ENCODE measurements around the gene COBL.

COBL gene

DNA sequence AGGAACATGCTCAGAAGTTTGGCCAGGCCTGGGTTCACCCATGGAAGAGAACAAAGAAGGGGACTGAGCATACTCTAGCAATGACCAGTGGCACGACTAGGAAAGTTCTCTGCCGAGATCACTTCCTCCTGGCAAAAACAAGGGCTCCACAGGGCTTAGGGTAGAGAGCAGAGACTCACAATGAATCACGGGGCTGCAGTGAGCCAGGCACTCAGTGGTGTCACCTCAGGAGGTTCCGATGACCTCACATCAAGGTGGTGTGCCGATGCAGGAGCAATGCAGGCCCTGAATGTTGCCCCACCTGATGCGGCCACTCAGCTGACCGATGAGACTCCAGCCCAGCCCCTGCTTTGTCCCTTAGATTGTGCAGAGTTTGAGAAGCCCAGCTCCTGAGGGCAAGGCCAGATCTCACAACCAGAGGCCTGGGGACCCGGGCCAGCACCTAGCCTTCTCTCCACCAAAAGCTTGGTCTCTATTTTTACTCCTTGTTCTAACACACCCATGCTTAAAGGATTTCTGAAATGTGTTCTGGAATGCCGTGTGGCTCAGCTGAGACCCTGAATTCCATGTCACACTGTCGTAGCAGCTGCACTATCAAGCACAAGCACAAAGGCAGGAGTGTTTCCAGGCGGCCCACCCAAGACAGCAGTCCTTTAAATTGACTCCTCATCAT, 60.9 kb downstream of the COBL start:
- no peak for DNase-seq (ENCODE audit: low read depth in 2 of 2)

DNA sequence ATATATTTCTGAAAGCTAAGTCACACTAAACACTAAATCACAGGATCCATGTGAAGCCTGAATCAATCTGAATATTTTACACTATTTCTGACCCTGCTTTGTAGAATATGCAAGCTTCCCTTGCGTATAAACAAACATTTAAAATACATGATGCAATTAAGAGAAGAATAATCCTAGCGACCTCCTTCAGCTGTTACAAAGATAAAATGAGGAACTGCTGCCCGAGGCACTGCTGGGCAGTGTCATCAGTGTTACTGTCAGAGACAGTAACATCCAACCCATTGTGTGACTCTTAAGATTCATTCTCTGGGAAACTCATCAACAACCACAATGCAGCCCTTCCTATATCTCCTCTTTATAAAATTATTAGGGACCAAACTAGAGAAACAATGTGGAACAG, 61.6 kb downstream of the COBL start:
- DNase-seq (ENCODE audit: low read depth in 2 of 2), result no peak

DNA sequence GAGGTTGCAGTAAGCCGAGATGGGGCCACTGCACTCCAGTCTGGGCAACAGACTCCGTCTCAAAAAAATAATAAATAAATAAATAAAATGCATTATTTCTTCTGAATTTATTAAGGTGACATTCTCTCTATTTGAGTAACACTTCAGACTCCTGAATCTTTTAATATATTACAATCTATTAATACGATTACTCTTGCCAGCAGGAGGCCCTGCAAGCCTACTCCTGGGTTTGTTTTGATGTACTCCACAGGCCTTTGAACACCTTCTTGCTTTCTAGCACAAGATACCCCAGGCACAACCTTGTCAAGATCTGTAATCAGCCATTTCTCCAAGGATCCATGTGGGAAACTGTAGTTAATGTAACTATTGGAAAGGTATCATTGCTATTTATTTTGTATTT, 63.5 kb downstream of the COBL start:
- DNase-seq (ENCODE audit: low read depth in 2 of 2), result no peak

DNA sequence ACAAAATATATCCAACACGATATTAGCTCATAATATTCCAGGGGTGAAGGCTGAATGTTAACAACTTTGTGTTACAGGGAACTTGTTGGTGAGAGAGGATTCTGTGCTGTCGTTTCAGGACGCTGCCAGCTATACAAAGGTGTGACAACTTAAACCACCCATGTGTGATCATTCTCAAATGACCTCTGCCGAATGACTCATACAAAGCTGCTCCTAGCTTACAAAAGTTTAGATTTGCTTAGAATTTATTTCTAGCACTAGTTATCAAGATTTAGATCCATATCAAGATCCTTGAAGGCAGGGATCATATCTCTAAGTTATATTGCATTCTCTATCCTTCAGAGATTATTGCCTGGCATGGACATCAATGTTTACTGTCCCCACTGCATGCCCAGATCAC, 65.3 kb downstream of the COBL start:
- no peak for DNase-seq (ENCODE audit: low read depth in 2 of 2)

DNA sequence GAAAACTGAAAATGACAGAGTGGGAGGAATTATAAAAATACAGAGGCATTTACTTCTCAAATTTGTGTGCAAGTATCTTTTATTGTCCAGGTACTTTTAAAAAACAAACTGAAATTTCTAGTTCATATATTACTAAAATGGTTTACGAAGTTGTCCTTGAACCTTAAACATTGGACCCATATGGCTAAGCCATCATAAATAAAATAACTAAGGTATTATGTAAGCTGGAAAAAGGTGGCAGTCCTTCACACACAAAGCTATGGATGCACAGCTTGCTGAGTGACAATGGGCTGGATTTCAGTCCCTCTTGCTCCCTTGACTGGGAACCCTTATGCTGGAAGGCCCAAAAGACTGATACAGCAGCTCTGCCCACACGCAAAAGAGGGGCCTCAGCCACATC, 66.1 kb downstream of the COBL start:
- DNase-seq (ENCODE audit: low read depth in 2 of 2), result no peak

DNA sequence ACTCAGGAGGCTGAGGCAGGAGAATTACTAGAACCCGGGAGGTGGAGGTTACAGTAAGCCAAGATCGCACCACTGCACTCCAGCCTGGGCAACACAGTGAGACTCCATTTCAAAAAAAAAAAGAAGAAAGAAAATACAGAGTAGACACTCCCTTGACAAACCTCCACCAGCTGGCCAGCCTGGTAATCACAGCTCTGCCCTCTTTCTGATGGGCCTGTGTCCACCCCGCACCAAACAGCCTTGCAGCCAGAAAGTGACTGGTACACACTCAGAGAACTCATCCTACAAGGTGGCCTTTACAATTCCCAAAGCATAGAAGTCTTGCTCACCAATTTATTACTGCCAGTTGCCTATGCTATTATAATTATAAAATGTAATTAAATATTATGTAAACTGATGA, 66.6 kb downstream of the COBL start:
- DNase-seq (ENCODE audit: low read depth in 2 of 2), result no peak

DNA sequence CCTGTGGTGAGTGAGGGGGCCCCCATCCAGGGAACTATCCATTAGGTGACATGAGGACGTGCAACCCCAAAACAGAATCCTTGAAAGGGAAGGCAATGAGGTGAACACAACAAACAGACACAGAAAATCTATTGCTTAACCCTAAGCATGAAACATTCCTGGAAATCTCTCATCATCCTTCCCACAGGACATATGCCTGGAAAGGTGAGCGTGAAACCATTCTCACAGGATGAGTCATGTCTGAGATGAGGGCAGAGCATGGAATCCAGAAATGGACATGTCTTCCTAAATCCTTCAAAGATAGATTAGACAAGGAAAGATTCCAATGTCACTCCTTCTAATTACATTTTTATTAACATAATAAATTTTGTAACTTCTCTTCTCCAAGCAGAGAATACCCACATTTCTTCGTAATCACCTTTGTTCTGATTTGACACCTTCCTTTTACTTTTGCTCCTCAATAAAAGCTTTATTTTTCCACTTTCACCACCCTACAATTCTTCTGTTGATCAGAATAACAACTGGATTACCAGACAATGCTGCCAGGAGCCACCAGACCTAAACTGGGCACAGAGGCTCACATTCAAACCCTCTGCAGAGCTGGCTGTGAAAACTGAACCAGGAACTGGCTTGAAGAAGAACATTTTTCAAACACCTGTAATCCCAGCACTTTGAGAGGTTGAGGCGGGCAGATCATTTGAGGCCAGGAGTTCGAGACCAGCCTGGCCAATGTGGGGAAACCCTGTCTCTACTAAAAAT, 67.2 kb downstream of the COBL start:
- DNase-seq (ENCODE audit: low read depth in 2 of 2), result no peak

DNA sequence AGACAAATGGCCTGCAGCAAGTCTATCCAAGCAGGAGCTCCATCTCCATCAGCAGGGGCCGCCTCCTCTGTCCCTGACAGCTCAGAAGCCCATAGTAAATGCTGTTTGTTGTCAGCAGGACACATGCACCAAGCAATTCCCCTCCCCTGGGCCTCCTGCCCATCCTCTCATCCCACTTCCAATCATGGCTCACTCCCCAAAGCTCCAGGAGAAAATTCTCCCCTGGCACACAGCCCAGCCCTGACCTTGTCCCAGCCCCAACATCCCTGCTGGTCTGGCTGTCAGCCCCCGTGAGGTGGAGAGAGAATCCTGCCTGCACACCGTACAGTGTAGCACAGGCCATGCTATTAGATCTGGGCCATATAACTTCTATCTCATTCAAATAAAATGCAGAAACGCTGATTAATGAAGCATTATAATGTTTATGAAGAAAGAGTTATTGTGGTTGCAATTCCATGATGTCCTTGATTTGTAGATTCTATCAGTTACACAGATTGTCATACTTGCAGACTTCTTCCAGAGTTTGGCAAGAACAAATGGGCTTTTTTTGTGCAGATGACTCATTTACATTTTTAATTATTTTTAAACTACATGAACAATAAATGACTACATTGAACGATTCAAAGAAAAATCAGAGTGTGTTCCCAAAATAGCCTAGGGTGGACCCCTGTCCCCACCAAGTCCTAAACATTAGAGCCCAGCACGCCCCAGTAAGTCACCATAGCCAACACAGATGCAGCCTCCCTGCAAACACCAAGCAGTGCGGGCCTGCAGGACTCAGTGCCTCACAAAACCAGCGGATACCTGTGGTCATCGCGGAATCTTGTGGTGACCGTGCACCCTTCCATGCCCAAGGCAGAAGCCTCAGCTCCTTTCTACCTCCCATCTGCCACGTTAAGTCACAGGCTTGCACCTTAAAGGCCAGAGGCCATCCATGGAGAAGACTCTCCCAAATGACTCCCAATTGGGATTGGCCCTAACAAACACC, 70.1 kb downstream of the COBL start:
- no peak for DNase-seq (ENCODE audit: low read depth in 2 of 2)

DNA sequence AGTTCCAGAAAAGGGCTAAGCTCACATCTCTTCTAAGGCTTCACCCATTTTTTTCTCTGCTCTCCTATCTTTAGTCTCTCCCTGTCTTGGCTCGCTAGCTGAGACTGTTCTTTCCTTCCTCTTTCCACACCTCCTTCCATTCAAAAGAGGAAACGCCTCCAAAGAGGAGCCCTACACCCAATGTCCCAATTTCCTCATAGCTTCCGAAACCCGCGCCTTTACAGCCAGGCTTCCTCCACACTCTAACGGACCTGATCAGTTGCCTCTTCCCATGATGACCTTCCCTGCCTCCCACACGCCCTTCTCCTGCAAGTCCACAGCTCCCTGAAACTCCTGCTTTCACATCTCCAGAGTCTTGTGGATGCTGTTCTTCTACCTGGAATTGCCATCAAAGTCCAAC, 71.7 kb downstream of the COBL start:
- DNase-seq (ENCODE audit: low read depth in 2 of 2), result no peak

DNA sequence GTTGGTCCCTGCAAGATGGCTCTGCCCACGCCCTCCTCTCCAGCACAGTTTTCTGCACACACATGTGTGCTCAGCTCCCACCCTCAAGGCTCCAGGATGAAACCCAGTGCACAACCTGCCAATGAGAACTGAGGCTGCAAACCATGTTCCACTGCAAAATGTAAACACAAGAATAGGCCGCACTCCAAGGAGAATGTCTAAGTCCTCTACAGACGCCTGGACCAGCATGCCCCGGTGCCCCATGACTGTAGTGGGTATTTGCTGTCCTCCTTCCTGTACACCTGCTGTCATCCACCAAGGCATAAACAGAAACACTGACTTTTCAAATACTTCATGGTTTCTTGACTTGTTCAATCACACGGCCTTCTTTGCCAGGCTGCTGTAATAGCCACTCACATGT, 72.6 kb downstream of the COBL start:
- DNase-seq (ENCODE audit: low read depth in 2 of 2), result no peak

DNA sequence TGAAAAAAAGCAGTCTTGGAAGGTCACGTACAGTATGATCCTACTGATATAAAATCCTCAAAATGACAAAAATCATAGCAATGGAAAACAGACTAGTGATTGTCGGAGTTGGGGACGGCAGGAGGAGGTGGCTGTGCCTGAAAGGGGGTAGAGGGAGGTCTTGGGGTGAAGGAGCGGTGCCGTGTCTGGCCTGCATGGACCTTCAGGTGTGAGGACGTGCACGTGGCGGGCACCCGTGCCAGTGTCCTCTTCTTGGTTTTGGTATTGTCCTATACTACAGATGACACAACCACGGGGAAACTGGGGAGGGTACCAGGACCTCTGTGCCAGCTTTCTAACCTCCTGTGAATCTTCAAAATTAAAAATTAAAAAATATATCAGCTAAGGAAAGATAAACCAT, 73.0 kb downstream of the COBL start:
- DNase-seq (ENCODE audit: low read depth in 2 of 2), result no peak

DNA sequence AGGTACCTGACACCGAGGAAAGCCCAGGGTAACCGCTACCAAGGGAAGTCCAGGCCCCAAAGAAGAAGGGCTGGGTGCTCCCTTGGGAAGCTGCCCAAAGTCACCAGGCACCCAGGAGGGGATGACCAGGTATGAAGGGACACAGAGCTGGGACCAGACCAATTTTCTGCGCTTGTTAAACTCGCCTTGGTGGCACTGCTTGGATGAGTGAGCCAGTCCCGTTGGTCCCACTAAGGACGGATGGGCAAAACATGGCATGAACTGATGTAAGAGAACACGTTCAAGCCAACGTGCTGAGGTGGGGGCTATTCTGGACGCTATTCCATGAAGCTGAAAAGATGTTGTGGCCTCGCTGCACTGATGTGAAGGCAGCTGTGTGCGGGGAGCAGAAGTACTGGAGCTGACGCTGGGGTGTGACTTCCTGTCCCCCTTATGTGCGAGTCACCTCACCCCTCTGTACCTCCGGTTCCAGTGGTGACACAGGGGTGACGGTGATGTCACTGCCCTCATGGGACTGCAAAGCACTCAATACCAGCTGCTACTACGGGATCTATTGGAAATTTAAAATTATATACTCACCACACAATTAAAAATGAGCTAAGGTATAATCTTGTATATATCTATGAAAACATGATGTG, 73.6 kb downstream of the COBL start:
- no peak for DNase-seq (ENCODE audit: low read depth in 2 of 2)

DNA sequence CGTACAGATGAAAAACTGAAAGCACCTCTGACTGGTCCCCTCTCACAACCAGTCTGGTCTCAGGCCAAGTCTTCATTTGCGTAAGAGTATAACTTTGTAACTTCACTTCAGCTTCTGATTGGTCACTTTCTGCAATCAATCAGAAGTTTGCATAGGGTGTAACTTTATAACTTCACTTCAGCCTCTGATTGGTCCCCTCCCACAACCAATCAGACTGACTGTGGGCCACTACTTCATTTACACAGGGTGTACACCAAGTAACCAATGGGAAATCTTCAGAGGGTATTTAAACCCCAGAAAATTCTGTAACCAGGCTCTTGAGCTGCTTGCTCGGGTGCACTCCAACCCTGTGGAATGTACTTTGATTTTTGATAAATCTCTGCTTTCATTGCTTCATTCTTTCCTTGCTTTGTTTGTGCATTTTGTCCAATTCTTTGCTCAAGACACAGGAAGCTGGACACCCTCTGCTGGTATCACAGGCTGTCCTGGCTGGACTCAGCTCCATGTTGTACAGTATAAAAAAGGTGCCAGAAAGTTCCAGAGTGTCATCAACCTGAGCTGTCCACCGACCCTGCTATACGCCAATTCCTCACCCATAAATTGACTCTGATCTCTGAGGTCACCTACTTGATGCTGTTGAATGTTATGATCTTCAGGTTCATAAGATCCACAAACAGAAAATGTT, 74.5 kb downstream of the COBL start:
- no peak for DNase-seq (ENCODE audit: low read depth in 2 of 2)

DNA sequence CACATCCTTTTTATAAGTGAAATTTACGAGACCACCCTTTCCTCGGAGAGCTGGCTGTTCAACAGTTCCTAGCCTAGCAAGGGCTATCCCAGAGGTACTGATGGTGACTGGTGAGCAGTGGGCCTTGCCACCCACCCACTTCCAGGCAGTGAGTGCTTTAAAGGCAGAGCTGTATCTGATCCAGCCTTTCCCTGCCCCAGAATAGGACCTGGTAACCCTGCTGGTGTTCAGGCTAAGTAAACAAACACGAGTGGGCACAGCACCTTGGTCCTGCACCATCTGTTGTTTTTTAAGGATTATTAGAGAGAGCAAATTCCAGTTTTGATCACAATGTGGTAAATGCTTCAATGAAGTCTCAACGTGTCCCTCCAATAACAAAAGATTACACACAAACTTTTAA, 75.7 kb downstream of the COBL start:
- DNase-seq (ENCODE audit: low read depth in 2 of 2), result no peak

DNA sequence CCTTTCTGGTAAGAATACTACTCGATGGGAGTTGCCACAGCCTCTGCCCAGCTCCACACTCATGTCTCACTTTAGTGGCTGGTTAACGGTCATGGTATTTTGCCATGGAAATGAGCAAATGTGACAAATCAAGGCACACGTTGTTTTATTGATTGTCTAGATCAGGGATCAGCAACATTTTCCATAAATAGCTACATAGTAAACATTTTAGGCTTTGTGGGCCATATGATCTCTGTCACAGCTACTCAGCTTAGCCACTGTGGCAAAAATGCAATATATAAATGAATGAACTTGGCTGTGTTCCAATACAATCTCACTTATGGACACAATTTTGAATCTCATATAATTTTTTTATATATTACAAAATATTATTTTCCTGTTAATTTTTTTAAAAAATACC, 76.9 kb downstream of the COBL start:
- no peak for DNase-seq (ENCODE audit: low read depth in 2 of 2)

DNA sequence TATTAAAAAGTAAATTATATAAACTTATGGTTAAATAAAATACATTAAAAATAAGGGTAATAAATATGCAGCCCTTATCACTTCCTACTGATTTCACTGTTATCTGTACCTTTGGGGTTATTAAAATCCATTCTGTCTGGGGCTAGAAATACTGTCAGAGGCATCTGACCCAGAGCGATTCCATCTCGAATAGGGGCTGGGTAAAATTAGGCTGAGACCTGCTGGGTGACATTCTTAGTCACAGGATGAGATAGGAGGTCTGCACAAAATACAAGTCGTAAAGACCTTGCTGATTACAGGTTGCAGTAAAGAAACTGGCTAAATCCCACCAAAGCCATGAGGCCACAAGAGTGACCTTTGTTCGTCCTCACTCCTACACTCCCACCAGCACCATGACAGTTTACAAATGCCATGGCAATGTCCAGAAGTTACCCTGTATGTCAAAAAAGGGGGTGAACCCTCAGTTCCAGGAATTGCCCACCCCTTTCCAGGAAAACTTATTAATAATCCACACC, 77.6 kb downstream of the COBL start:
- DNase-seq (ENCODE audit: low read depth in 2 of 2), result no peak

DNA sequence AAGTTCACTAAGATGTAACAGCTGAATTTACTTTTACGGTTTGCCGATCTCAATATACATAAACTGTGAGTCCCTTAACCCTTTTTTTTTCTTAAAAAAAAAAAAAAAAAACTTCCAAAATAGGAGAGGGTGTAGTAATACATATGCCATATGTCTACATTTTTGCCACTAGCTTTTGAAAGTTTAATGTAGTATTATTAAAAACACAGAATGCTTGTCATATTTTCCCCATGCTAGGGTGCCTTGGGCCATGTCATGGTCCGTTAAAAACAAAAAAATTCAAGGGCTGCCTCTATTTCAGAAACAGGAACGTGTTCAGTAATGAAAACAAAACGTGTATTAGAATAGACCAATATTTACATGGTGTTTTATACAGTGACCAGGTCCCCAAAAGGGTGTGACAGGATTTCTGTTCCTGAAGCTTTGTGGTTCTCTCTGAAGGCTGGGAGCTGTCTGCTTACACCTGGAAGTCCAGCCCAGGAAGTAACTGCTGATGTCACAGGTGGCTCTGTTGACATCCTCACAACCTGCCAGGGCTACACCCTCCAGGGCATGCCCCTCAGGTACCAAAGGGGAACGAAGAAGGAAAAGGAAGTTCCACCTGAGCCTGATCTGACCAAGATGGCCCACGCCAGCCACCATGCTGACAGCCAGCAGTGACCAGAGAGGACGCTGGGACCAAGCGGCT, 79.0 kb downstream of the COBL start:
- no peak for DNase-seq (ENCODE audit: low read depth in 2 of 2)

DNA sequence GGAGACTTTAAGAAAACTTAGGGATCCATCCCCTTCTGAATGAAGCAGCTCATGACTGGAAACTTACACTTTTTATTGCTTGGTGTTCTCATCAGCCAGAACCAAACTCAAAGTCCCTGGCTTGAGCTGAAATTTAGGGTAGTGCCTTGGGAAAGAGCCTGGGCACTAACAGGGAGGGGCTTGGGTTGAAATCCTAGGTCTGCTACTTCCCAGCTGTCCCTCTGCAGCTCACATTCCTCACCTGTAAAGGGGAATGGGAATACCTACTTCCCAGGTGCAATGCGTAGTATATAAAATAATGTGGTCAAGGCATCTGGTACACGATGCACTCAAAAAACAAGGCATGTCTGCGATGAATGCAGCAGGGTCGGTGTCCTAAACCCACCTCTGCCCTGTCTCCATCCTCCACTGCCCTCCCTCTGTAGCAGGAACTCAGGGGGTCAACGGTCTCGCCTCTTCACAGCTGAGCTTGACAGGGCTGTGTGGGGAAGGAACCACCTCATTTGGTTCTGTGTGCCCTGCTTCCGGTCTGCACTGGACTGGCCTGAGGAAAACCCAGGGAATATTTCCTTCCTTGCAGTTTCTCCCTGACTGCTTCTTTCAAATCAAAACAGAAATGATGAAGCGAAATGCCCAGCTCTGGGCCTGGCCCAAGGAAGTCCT, 80.0 kb downstream of the COBL start:
- DNase-seq (ENCODE audit: low read depth in 2 of 2), result no peak

DNA sequence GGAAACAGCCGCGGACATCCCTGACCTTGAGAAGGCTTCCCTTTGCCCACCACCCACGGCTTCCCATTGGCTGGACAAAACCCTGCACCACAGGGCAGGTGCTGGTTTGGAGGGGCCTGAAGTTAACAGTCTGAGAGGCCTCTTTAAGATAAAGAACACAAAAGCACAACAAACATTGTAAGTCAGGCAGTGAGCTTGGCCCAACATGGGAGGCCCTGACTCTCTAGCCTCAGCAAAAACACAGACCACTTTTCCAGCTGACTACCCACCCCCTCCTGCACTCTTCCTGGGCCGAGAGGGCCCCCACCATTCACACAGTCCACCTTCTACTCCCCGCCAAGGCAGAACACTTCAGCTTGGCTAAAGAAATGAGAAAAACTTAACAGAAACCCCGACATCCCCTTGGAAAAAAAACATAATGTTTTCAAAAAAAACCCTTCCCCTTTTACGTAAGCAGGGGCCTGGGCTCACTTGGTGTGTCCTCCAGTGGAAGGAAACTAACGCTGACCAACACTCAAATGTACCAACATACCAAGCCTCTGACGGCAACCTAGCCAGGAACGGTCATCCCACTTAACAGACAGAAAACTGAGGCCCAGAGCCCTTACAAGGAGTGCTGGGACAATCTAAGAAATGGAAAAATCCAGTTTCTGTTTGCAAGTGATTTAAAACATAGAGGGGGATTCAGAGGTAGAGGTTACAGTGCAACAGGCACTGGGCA, 80.9 kb downstream of the COBL start:
- DNase-seq (ENCODE audit: low read depth in 2 of 2), result no peak

Measured in activated CD4-positive, alpha-beta T cell treated with anti-CD3 and anti-CD28 coated beads for 24 hours (primary cell).